Natural killer cell (primary cell): ENCODE data around the gene WSCD2. TPM values are rescaled to one million over a fixed set of nuclear protein-coding genes. Genes with fewer than 3 reads are reported as not detected.

ENCODE experiments used
- ATAC-seq, 3 donors: fragments of 150-1000 bp in 2 of 3; fragments of 200-7000 bp in 1 of 3; cut with Tn5 transposase; 1 replicate in 1 of 3; 2 replicates in 2 of 3; pipeline ENCODE4 v1.10.0; 2021; ENCODE audit warnings: mild to moderate bottlenecking in 2 of 3, moderate library complexity in 2 of 3
- DNase-seq, 2 donors: peaks; one replicate each; pipeline versions ENCODE4 v3.0.0 to v3.0.0-alpha.2; 2013 to 2021; ENCODE audit warnings: mixed read lengths in 1 of 2
- H3K27ac ChIP-seq: one replicate; pipeline ENCODE4 v1.5.1; 2013; ENCODE audit warnings: mild to moderate bottlenecking, low read length
- H3K27me3 ChIP-seq: one replicate; pipeline ENCODE4 v1.6.1; 2013; ENCODE audit warnings: low read length; ENCODE audit not compliant: control insufficient read depth, insufficient read depth
- H3K36me3 ChIP-seq: one replicate; pipeline ENCODE4 v1.6.1; 2013; ENCODE audit warnings: low read length; ENCODE audit not compliant: control insufficient read depth, insufficient read depth
- H3K4me1 ChIP-seq: one replicate; pipeline ENCODE4 v1.6.1; 2013; ENCODE audit warnings: low read length; ENCODE audit not compliant: control insufficient read depth, insufficient read depth
- H3K4me3 ChIP-seq: one replicate; pipeline ENCODE4 v1.5.1; 2013; ENCODE audit warnings: low read length
- H3K9me3 ChIP-seq: one replicate; pipeline ENCODE4 v1.6.1; 2013; ENCODE audit warnings: low read length; ENCODE audit not compliant: control insufficient read depth, insufficient read depth
- H3K27ac Mint-ChIP-seq, 2 donors: one replicate each; pipeline ENCODE4 v1.8.0; 2022; ENCODE audit warnings: mild to moderate bottlenecking in 2 of 2, mixed read lengths in 2 of 2, moderate library complexity in 1 of 2
- H3K27me3 Mint-ChIP-seq, 2 donors: one replicate each; pipeline ENCODE4 v1.8.0; 2022; ENCODE audit warnings: low read depth in 2 of 2, mixed read lengths in 2 of 2
- H3K36me3 Mint-ChIP-seq: one replicate; pipeline ENCODE4 v1.8.0; 2022; ENCODE audit warnings: mixed read lengths
- H3K4me1 Mint-ChIP-seq, 2 donors: one replicate each; pipeline ENCODE4 v1.8.0; 2022; ENCODE audit warnings: mixed read lengths in 2 of 2
- H3K4me3 Mint-ChIP-seq: one replicate; pipeline ENCODE4 v1.8.0; 2022; ENCODE audit warnings: mild to moderate bottlenecking, moderate library complexity, mixed read lengths
- H3K9me3 Mint-ChIP-seq, 2 donors: one replicate each; pipeline ENCODE4 v1.8.0; 2022; ENCODE audit warnings: mixed read lengths in 2 of 2
- CTCF ChIP-seq: fragments of 200-600 bp; IDR thresholded peaks from one replicate; pipeline ENCODE4 v1.8.0; 2022; ENCODE audit warnings: antibody characterized with exemption
- WGBS: methylation state at CpG from one replicate; pipeline ENCODE4 v1.1.7; 2013; ENCODE audit warnings: missing lambda C conversion rate; ENCODE audit not compliant: insufficient coverage; 5-methylcytosine and 5-hydroxymethylcytosine counted together
- intact Hi-C: fragments of 100-400 bp; cut with micrococcal nuclease; formaldehyde crosslinking; loops from one replicate; pipeline ENCODE4 v1.14.2; 2022
- total RNA-seq, 4 donors: library from RNA; stranded (reverse); fragments of 120-200 nt in 1 of 4; gene quantifications; one replicate each; pipeline versions ENCODE4 v1.2.3 to v1.2.4, GENCODE V29; 2013 to 2022

WSCD2 gene
- total RNA-seq, 3 donors from 2014 or later (not counting 1 experiment from before 2014, with no cell fraction given), result 0.32 to 0.78 TPM; not detected in 1

GRCh38 chr12:108082485-108082884 is 46.6 kb upstream of the WSCD2 start:
- Histone ChIP-seq H3K4me3 (no peak overlapping the region), H3K9me3 (no peaks in the 10 kb centered on the region), H3K4me1 (no peaks in the 10 kb centered on the region), H3K27me3 (no peaks in the 10 kb centered on the region), H3K36me3 (no peaks in the 10 kb centered on the region), H3K27ac (no peak overlapping the region)
- H3K9me3 Mint-ChIP-seq, result peaks cover under 1 to 3% of the 10 kb centered on the region in 2 donors
- peaks cover 5% of the 10 kb centered on the region for H3K36me3 Mint-ChIP-seq
- H3K4me3 Mint-ChIP-seq, result no peak overlapping the region
- no CpG with 5 or more reads among the region's 1 CpG for WGBS
- no peak overlapping the region for H3K27ac Mint-ChIP-seq
- no peak for ATAC-seq
- intact Hi-C loops, result no loop called here
- peaks cover 31 to 37% of the 10 kb centered on the region in 2 donors for H3K27me3 Mint-ChIP-seq
- H3K4me1 Mint-ChIP-seq, result no peaks in the 10 kb centered on the region
- no peak for TF ChIP-seq CTCF
- no peak for DNase-seq

DNA sequence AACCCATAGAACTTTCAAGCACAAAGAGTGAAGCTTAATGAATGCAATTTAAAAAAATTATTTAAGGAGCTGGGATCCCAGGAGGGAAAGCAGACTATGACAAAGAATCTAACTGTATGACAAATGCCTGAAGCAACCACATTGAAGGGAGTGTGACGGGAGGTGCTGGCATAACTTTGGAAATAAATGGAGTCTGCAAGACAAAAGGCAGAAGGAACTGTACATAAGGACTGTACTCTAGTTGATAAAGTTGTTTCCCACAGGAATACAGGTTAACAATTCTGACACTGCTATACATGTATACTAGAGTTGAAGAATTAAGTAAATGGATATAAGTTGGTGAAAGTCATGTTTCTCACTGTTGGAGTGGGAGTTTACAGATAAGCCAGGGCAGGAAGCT is 41.2 kb upstream of the WSCD2 start:
- no peak for TF ChIP-seq CTCF
- intact Hi-C loops, result no loop called here
- peaks cover 15% of the 10 kb centered on the region for H3K36me3 Mint-ChIP-seq
- peaks cover 5% of the 10 kb centered on the region for H3K9me3 ChIP-seq
- no peak for ATAC-seq
- H3K9me3 Mint-ChIP-seq, result peaks cover 9 to 10% of the 10 kb centered on the region in 2 donors
- peaks cover 34 to 53% of the 10 kb centered on the region in 2 donors for H3K27me3 Mint-ChIP-seq
- H3K4me3 ChIP-seq, result no peak overlapping the region
- no peak for DNase-seq
- WGBS, result 94% methylated on average over 1 of the region's 1 CpG
- H3K27ac ChIP-seq, result no peak overlapping the region
- no peaks in the 10 kb centered on the region for H3K4me1 ChIP-seq
- no peaks in the 10 kb centered on the region for H3K4me1 Mint-ChIP-seq
- no peak overlapping the region for H3K27ac Mint-ChIP-seq
- H3K4me3 Mint-ChIP-seq, result no peak overlapping the region
- H3K36me3 ChIP-seq, result no peaks in the 10 kb centered on the region
- no peaks in the 10 kb centered on the region for H3K27me3 ChIP-seq

DNA sequence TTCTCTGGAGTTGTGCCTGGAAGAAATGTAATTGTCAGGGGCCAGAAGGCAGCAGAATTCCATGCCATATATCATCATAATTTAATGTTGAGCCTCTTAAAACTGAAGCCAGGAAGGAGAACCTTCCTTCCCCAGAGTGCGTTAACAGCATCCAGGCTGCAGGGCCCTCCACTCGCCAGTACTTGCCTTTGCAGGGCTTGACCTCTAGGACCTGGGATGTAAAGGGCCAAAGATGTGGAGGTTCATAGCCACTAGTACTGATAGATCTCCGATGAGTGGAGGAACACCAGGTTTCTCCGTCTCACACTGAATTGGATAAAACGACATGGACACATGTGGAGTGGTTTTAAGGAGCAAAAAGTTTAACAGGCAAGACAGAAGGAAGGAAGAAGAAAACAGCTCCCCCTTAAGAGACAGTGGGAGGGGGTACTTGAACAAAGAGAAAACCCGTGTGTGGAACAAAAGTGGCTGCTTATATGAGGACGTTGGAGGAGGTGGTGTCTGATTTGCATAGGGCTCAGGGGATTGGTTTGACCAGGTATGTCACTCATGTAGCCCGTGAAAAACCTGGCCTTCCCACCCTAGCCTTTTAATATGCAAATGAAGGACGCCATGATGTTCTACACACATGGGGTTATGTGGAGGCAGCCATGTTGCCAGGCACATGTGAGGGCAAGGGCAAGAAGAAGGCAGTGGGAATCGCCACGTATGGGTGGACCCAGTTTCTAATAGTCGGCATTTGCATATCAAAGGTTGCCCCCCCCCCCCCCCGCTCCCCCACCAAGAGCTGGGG is 38.8 kb upstream of the WSCD2 start:
- TF ChIP-seq CTCF, result no peak
- H3K4me1 Mint-ChIP-seq, result no peaks in the 10 kb centered on the region
- H3K4me3 ChIP-seq, result no peak overlapping the region
- intact Hi-C loops, result no loop called here
- no peak overlapping the region for H3K27ac Mint-ChIP-seq
- H3K9me3 ChIP-seq, result peaks cover 5% of the 10 kb centered on the region
- H3K4me1 ChIP-seq, result no peaks in the 10 kb centered on the region
- H3K27me3 ChIP-seq, result no peaks in the 10 kb centered on the region
- peaks cover 30 to 65% of the 10 kb centered on the region in 2 donors for H3K27me3 Mint-ChIP-seq
- WGBS, result 76% methylated on average over 11 of the region's 13 CpGs
- H3K36me3 ChIP-seq, result no peaks in the 10 kb centered on the region
- H3K36me3 Mint-ChIP-seq, result peaks cover 15% of the 10 kb centered on the region
- no peak overlapping the region for H3K27ac ChIP-seq
- no peak overlapping the region for H3K4me3 Mint-ChIP-seq
- peaks cover 9 to 10% of the 10 kb centered on the region in 2 donors for H3K9me3 Mint-ChIP-seq
- DNase-seq (no peak), ATAC-seq (no peak)
